HG02938 (cell line): ENCODE results near the gene TSPO2.

Experiments used
- ATAC-seq: cut with Tn5 transposase; IDR thresholded peaks from one replicate; pipeline ENCODE4 v1.9.1; 2021; ENCODE audit warnings: mild to moderate bottlenecking, moderate library complexity; ENCODE audit not compliant: unreplicated experiment

The TSPO2 gene

GRCh38 chr6:41027241-41027640, 15.0 kb upstream of the TSPO2 start:
- no peak for ATAC-seq

- peak; percentile 75 for ATAC-seq
Measured at GRCh38 chr6:41027799-41028560, 14.3 kb upstream of the TSPO2 start.

- peak; percentile 24 for ATAC-seq
Measured at GRCh38 chr6:41028561-41029412, 13.5 kb upstream of the TSPO2 start.

GRCh38 chr6:41032830-41033229, 9.4 kb upstream of the TSPO2 start:
- no peak for ATAC-seq

GRCh38 chr6:41033776-41034175, 8.5 kb upstream of the TSPO2 start:
- ATAC-seq: no peak

GRCh38 chr6:41036186-41036585, 6.1 kb upstream of the TSPO2 start:
- no peak for ATAC-seq

- no peak for ATAC-seq
Measured at GRCh38 chr6:41036601-41037000, 5.7 kb upstream of the TSPO2 start.

GRCh38 chr6:41037107-41037900, 5.0 kb upstream of the TSPO2 start:
- ATAC-seq: no peak

GRCh38 chr6:41038205-41038604, 4.1 kb upstream of the TSPO2 start:
- ATAC-seq: no peak

- no peak for ATAC-seq
Measured at GRCh38 chr6:41039060-41039998, 2.9 kb upstream of the TSPO2 start, which contains the start of gene UNC5CL. TSS of gene UNC5CL (minus strand) at chr6:41039221. CDS start at chr6:41035074, 4,147 bp downstream.

- ATAC-seq: no peak
Measured at GRCh38 chr6:41040101-41040939, 1.9 kb upstream of the TSPO2 start.

GRCh38 chr6:41040940-41041536, 1.2 kb upstream of the TSPO2 start:
- no peak for ATAC-seq

GRCh38 chr6:41043151-41043550, 884 bp downstream of the TSPO2 start:
- no peak for ATAC-seq

- no peak for ATAC-seq
Measured at GRCh38 chr6:41045664-41046063, 3.4 kb downstream of the TSPO2 start.

- no peak for ATAC-seq
Measured at GRCh38 chr6:41046084-41046483, 3.8 kb downstream of the TSPO2 start.

- ATAC-seq: no peak
Measured at GRCh38 chr6:41047306-41047705, 5.0 kb downstream of the TSPO2 start.

GRCh38 chr6:41047745-41048732, 5.8 kb downstream of the TSPO2 start:
- no peak for ATAC-seq

- no peak for ATAC-seq
Measured at GRCh38 chr6:41049521-41049920, 7.3 kb downstream of the TSPO2 start.
